ENCODE data around the gene SRGAP1. TPM values are rescaled to one million over a fixed set of nuclear protein-coding genes. Genes with fewer than 3 reads are reported as not detected.

The SRGAP1 gene
- total and polyA plus RNA-seq, 2 of the 13 experiments (the other 11 are each of a cell fraction or from before 2014, with no cell fraction given), result 1.6 to 3.4 TPM

DNA sequence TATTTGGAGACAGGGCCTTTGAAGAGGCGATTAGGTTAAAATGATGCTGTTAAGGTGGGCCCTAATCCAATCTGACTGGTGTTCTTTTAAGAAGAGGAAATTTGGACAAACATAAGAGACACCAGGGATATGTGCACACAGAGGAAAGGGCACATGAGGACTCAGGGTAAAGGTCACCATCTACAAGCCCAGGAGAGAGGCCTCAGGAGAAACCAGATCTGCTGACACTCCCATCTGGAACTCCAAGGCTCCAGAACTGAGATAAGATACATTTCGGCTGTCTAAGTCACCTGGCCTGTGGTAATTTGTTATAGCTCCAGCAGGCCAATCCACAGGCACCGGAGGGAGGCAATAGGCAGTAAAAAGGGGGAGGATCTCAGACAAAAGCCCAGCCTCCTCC, 329.0 kb downstream of the SRGAP1 start:
- in situ Hi-C loops (cut with HindIII; ENCODE audit: extremely low pct_ligation_motif_present, low pct_unique_long_range_greater_than_20kb), result no loop called here
- Histone ChIP-seq H3K79me2 (ENCODE audit: insufficient read depth, low read length) (no peaks in the 10 kb centered on the region), H3K27me3 (ENCODE audit: control insufficient read depth in 1 of 2, insufficient read depth in 2 of 2, low read length in 2 of 2) (no peaks in the 10 kb centered on the region), H3K4me3 (replicated peaks in 1 of 3; ENCODE audit: insufficient read depth in 1 of 3, low read depth in 2 of 3, low read length in 3 of 3) (no peak overlapping the region), H3K9me3 (ENCODE audit: low read length) (no peaks in the 10 kb centered on the region), H4K20me1 (ENCODE audit: insufficient read depth, low read length) (no peaks in the 10 kb centered on the region), H2AFZ (ENCODE audit: low read length) (no peak overlapping the region), H3K4me1 (ENCODE audit: insufficient read depth, low read length) (peaks cover 26% of the 10 kb centered on the region), H3K27ac (ENCODE audit: extremely low read length, insufficient read depth, low read length) (no peak overlapping the region), H3K36me3 (replicated peaks in 1 of 2; ENCODE audit: control insufficient read depth in 1 of 2, insufficient read depth in 2 of 2, low read length in 2 of 2) (no peaks in the 10 kb centered on the region), H3K4me2 (ENCODE audit: low read depth, low read length) (no peak overlapping the region), H3K9ac (ENCODE audit: insufficient read depth, low read depth, low read length) (no peak overlapping the region)
- TF ChIP-seq ZNF7 (CRISPR knock-in tag; IDR thresholded peaks at IDR 0.05), result peak; percentile 81
- 0 out of 2 replicates have a peak, but pooled peaks have one; percentile 28 for TF ChIP-seq RXRB (CRISPR knock-in tag; IDR thresholded peaks at IDR 0.05; ENCODE audit: borderline replicate concordance)
- TF ChIP-seq NR2F1 (CRISPR knock-in tag; IDR thresholded peaks at IDR 0.05), result 0 out of 4 replicates have a peak, but pooled peaks of 1 of the 2 experiments have one; percentile 26
- TF ChIP-seq, protein P1, sequence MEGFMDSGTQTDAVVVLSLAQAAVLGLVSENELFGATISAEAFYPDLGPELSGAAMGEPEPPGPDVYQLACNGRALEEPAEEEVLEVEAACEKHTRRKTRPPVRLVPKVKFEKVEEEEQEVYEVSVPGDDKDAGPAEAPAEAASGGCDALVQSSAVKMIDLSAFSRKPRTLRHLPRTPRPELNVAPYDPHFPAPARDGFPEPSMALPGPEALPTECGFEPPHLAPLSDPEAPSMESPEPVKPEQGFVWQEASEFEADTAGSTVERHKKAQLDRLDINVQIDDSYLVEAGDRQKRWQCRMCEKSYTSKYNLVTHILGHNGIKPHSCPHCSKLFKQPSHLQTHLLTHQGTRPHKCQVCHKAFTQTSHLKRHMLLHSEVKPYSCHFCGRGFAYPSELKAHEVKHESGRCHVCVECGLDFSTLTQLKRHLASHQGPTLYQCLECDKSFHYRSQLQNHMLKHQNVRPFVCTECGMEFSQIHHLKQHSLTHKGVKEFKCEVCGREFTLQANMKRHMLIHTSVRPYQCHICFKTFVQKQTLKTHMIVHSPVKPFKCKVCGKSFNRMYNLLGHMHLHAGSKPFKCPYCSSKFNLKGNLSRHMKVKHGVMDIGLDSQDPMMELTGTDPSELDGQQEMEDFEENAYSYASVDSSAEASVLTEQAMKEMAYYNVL (CRISPR knock-in tag; IDR thresholded peaks at IDR 0.05; ENCODE audit: borderline replicate concordance), result no peak
- TF ChIP-seq, protein P2, sequence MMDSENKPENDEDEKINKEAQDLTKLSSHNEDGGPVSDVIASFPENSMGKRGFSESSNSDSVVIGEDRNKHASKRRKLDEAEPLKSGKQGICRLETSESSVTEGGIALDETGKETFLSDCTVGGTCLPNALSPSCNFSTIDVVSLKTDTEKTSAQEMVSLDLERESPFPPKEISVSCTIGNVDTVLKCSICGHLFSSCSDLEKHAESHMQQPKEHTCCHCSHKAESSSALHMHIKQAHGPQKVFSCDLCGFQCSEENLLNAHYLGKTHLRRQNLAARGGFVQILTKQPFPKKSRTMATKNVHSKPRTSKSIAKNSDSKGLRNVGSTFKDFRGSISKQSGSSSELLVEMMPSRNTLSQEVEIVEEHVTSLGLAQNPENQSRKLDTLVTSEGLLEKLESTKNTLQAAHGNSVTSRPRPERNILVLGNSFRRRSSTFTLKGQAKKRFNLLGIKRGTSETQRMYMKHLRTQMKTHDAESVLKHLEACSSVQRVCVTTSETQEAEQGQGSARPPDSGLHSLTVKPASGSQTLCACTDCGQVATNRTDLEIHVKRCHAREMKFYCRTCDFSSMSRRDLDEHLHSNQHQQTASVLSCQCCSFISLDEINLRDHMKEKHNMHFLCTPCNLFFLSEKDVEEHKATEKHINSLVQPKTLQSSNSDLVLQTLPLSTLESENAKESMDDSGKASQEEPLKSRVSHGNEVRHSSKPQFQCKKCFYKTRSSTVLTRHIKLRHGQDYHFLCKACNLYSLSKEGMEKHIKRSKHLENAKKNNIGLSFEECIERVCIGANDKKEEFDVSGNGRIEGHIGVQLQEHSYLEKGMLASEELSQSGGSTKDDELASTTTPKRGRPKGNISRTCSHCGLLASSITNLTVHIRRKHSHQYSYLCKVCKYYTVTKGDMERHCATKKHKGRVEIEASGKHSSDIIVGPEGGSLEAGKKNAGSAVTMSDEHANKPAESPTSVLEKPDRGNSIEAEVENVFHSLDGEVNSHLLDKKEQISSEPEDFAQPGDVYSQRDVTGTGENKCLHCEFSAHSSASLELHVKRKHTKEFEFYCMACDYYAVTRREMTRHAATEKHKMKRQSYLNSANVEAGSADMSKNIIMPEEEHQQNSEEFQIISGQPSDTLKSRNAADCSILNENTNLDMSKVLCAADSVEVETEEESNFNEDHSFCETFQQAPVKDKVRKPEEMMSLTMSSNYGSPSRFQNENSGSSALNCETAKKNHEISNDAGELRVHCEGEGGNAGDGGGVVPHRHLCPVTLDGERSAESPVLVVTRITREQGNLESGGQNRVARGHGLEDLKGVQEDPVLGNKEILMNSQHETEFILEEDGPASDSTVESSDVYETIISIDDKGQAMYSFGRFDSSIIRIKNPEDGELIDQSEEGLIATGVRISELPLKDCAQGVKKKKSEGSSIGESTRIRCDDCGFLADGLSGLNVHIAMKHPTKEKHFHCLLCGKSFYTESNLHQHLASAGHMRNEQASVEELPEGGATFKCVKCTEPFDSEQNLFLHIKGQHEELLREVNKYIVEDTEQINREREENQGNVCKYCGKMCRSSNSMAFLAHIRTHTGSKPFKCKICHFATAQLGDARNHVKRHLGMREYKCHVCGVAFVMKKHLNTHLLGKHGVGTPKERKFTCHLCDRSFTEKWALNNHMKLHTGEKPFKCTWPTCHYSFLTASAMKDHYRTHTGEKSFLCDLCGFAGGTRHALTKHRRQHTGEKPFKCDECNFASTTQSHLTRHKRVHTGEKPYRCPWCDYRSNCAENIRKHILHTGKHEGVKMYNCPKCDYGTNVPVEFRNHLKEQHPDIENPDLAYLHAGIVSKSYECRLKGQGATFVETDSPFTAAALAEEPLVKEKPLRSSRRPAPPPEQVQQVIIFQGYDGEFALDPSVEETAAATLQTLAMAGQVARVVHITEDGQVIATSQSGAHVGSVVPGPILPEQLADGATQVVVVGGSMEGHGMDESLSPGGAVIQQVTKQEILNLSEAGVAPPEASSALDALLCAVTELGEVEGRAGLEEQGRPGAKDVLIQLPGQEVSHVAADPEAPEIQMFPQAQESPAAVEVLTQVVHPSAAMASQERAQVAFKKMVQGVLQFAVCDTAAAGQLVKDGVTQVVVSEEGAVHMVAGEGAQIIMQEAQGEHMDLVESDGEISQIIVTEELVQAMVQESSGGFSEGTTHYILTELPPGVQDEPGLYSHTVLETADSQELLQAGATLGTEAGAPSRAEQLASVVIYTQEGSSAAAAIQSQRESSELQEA (CRISPR knock-in tag; IDR thresholded peaks at IDR 0.05; ENCODE audit: not compliant biosample characterization), result no peak
- TF ChIP-seq HNF4A (CRISPR knock-in tag; IDR thresholded peaks at IDR 0.05), result 0 out of 2 replicates have a peak, but pooled peaks have one; percentile 9
- TF ChIP-seq, protein P3, sequence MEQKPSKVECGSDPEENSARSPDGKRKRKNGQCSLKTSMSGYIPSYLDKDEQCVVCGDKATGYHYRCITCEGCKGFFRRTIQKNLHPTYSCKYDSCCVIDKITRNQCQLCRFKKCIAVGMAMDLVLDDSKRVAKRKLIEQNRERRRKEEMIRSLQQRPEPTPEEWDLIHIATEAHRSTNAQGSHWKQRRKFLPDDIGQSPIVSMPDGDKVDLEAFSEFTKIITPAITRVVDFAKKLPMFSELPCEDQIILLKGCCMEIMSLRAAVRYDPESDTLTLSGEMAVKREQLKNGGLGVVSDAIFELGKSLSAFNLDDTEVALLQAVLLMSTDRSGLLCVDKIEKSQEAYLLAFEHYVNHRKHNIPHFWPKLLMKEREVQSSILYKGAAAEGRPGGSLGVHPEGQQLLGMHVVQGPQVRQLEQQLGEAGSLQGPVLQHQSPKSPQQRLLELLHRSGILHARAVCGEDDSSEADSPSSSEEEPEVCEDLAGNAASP (CRISPR knock-in tag; IDR thresholded peaks at IDR 0.05; ENCODE audit: borderline replicate concordance), result peak; percentile 83; the same call in 1 of the 2 replicates
- ATAC-seq, result no peak; the same call in 2 of the 3 replicates
- FAIRE-seq, result no peak
- ChIA-PET CTCF (ENCODE audit: low intra/inter-chr PET ratio, low total read pairs) (no interaction called here), POLR2A (no interaction called here)
- DNase-seq (ENCODE audit: low spot score), result no peak
- WGBS (ENCODE audit: low lambda C conversion rate), result 0% methylated on average over 3 of the region's 3 CpGs
- BruUV-seq (replicated peaks), result no TSS peak
- intact Hi-C loops (cut with micrococcal nuclease; ENCODE audit: unreplicated experiment), result no loop called here
